Lung (tissue), 12 donors: ENCODE results near the gene CES2. TPM values are rescaled to one million over a fixed set of nuclear protein-coding genes. Genes with fewer than 3 reads are reported as not detected.

Experiments
- ATAC-seq: fragments of 200-7000 bp; cut with Tn5 transposase; one replicate; pipeline ENCODE4 v1.9.1; 2020; ENCODE audit warnings: moderate number of reproducible peaks; ENCODE audit not compliant: insufficient read depth, low FRiP score
- DNase-seq, 3 donors: peaks; one replicate each; pipeline ENCODE4 v3.0.0-alpha.2; 2013 to 2017
- H3K27ac ChIP-seq, 2 donors: one replicate each; pipeline ENCODE4 v1.5.1; 2013; ENCODE audit warnings: mild to moderate bottlenecking in 2 of 2, moderate library complexity in 2 of 2, control low read depth in 1 of 2, inconsistent platforms in 1 of 2, low read depth in 1 of 2, low read length in 1 of 2
- H3K27me3 ChIP-seq, 3 donors: one replicate each; pipeline ENCODE4 v1.5.1; 2013; ENCODE audit warnings: low read length in 2 of 3; ENCODE audit not compliant: control insufficient read depth in 3 of 3, insufficient read depth in 3 of 3
- H3K36me3 ChIP-seq, 4 donors: one replicate each; pipeline ENCODE4 v1.5.1; 2013; ENCODE audit warnings: low read length in 4 of 4, mild to moderate bottlenecking in 1 of 4, moderate library complexity in 1 of 4; ENCODE audit not compliant: control insufficient read depth in 4 of 4, insufficient read depth in 4 of 4
- H3K4me1 ChIP-seq, 5 donors: one replicate each; pipeline ENCODE4 v1.5.1; 2013; ENCODE audit warnings: low read length in 5 of 5, mild to moderate bottlenecking in 2 of 5, moderate library complexity in 1 of 5; ENCODE audit not compliant: control insufficient read depth in 5 of 5, insufficient read depth in 5 of 5
- H3K4me3 ChIP-seq: one replicate; pipeline ENCODE4 v1.5.1; 2013; ENCODE audit warnings: mild to moderate bottlenecking, control low read depth, moderate library complexity
- H3K9ac ChIP-seq, 2 donors: one replicate each; pipeline ENCODE4 v1.5.1; 2013; ENCODE audit warnings: low read length in 2 of 2, control low read depth in 1 of 2; ENCODE audit not compliant: insufficient read depth in 1 of 2
- H3K9me3 ChIP-seq, 4 donors: one replicate each; pipeline ENCODE4 v1.5.1; 2013; ENCODE audit warnings: low read length in 3 of 4, mild to moderate bottlenecking in 1 of 4, moderate library complexity in 1 of 4; ENCODE audit not compliant: control insufficient read depth in 4 of 4, insufficient read depth in 3 of 4
- CTCF ChIP-seq: IDR thresholded peaks from 2 replicates; pipeline ENCODE4 v1.5.1; 2012; ENCODE audit warnings: mild to moderate bottlenecking; ENCODE audit errors: control extremely low read depth, extremely low read depth
- WGBS, 2 donors: extraction: QIAGEN DNeasy Blood & Tissue Kit; methylation state at CpG; one replicate each; pipeline ENCODE4 v1.1.7; 2013; 5-methylcytosine and 5-hydroxymethylcytosine counted together
- polyA plus RNA-seq, 2 donors: library from polyadenylated mRNA; stranded (reverse); fragments of 200-250 nt; gene quantifications; one replicate each; pipeline ENCODE4 v1.2.1, GENCODE V29; 2013
- total RNA-seq, 2 donors: library from RNA; depleted of rRNA in 1 of 2; stranded (reverse); fragments of >200 nt in 1 of 2; gene quantifications; one replicate each; pipeline ENCODE4 v1.2.1, GENCODE V29; 2014 to 2021
- donor health status: control.
- donor health status: control.
- donor health status: Bipolar disorder and iron deficiency.
- donor health status: healthy.
- donor health status: DM: yes; HTN: yes; CAD: no.

CES2 gene
- total and polyA plus RNA-seq, 4 donors: 24.6 to 51.0 (median 26.2) TPM

DNA sequence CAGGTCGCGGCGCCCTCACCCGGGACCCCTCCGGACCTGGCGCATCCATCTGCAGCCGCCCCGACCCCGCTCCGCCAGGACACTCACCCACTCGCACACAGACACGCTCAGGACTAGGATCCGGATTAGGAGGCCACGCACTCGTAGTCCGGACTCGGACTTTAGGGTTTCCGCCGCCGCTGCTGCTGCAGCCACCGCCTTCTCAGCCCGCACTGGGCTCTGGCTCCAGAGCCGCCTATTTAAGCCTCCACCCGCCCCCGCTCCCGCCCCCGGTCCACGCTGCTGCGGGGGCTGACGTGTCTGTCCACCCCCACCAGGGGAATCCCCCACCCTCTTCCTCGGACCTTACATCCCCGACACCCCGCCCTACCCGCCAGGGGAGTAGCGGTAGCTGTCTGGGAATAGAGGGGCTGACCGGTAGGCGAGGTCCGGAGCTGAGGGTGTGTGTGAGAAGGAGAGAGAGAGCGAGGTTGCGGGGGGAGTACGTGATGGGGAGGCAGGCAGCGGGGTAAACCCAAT lies 9.9 kb upstream of the CES2 start, which contains the start of gene RRAD:
RRAD (minus strand) TSS at position 214 of the 519 bp plus-strand sequence. CDS start 356 bp downstream, outside the sequence.
- no peak for TF ChIP-seq CTCF
- peak; percentile 19 for ATAC-seq
- H3K27ac ChIP-seq: peak within 1 kb of the TSS; percentile 88 to 90
- H3K9ac ChIP-seq: no peak within 1 kb of the TSS
- 5 to 6% methylated on average over 32 to 42 of the region's 42 CpGs for WGBS, 2 donors
- H3K4me1 ChIP-seq: peaks cover 0 to 18% (median 6%) of the 10 kb centered on the region in 5 donors
- peaks cover 0 to 18% (median 18%) of the 10 kb centered on the region in 3 donors for H3K27me3 ChIP-seq
- H3K36me3 ChIP-seq: no peaks in the 10 kb centered on the region
- H3K9me3 ChIP-seq: no peaks in the 10 kb centered on the region
- DNase-seq: peak in 1 of 3 donors; percentile 21
- H3K4me3 ChIP-seq: peak within 1 kb of the TSS; percentile 51

DNA sequence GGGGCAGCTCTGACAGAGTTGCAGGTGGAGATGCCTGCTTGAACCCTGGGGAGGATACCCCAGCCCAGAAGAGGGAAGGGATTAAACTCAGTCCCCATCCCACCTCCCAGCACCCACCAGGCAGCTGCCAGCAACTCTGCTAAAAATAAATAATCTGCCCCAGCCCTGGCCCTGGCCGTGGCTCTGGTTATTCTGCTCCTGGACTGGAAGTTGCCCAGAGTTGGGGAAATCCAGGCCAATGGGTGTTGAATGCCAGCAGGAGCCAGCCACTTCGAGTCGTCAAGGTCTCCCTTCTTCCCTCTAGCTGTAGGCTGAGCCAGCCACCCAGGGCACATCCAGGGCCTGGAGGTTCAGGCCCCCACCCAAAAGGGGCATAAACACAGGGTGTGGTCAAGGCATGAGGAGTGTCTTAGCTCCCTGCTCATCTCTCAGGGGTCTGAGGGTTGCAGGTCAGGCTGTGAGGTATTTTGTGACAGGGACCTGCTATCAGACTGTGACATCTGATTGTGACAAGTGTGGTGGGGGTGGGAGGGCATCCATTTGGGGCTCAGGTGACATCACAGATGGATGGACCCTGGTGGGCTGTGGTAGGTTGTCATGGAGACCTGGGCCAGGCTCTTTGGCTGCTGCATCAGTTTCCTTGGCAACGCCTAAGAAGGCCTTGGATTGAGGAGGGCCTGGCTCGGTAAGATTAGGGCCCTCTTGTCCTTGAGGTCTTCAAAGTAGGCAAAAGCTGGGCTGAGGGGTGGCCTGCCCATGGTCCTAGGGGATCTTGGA lies 9.0 kb upstream of the CES2 start:
- H3K9ac ChIP-seq: no peak overlapping the region
- H3K27ac ChIP-seq: peak overlapping the region; percentile 88 to 90
- no peak overlapping the region for H3K4me3 ChIP-seq
- H3K4me1 ChIP-seq: peaks cover 0 to 18% (median 4%) of the 10 kb centered on the region in 5 donors
- peaks cover 0 to 18% (median 18%) of the 10 kb centered on the region in 3 donors for H3K27me3 ChIP-seq
- no peak for DNase-seq
- no peaks in the 10 kb centered on the region for H3K36me3 ChIP-seq
- ATAC-seq: no peak
- no peak for TF ChIP-seq CTCF
- 62 to 70% methylated on average over 5 of the region's 5 CpGs for WGBS, 2 donors
- no peaks in the 10 kb centered on the region for H3K9me3 ChIP-seq

DNA sequence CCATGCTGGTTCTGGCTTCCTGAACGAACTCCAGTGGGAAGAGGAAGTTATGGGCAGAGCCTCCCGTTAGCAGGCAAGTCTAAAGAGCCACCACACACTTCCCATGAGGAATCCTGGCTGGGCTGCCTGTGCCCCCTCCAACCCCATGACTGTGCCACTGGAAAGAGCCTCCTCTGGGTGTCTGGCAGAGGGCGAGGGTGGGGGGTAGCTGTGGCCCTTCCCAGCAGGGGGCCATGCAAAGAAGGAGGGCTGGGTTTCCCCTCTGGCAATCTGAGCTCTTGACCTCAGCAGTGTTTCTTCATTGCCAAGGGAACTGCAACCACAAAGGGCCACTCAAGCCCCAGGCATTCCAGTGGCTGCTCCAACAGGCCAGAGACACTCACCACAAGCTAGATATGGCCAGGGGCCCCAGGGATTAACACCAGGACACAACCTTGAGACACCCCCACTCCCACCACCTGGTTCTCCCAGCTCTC lies 8.3 kb upstream of the CES2 start:
- Histone ChIP-seq H3K27ac (peak overlapping the region; percentile 88 to 90), H3K4me1 (peaks cover 0 to 18% (median 0%) of the 10 kb centered on the region in 5 donors), H3K9ac (no peak overlapping the region), H3K27me3 (peaks cover 0 to 18% (median 18%) of the 10 kb centered on the region in 3 donors), H3K9me3 (no peaks in the 10 kb centered on the region), H3K36me3 (peaks cover 0 to 6% (median 1%) of the 10 kb centered on the region in 4 donors), H3K4me3 (no peak overlapping the region)
- no peak for TF ChIP-seq CTCF
- DNase-seq (peak; percentile 56 to 71 (median 70)), ATAC-seq (peak; percentile 32)
- WGBS, 2 donors: 23 to 28% methylated on average over 3 of the region's 3 CpGs
